Mesenchymal stem cell (in vitro differentiated cells and primary cell): ENCODE results near the gene FMN1.

ENCODE experiments used
- DNase-seq: peaks from one replicate; pipeline ENCODE4 v3.0.0-alpha.2; 2013
- H2AFZ ChIP-seq: one replicate; pipeline ENCODE4 v1.6.1; 2013; ENCODE audit warnings: low read depth, mild to moderate bottlenecking, control low read depth, inconsistent platforms, low read length, moderate library complexity
- H2AK5ac ChIP-seq: 2 replicates; pipeline ENCODE4 v1.6.1; 2013; ENCODE audit warnings: low read length, moderate library complexity, mild to moderate bottlenecking, inconsistent platforms; ENCODE audit not compliant: severe bottlenecking
- H2BK120ac ChIP-seq: one replicate; pipeline ENCODE4 v1.6.1; 2013; ENCODE audit warnings: low read depth, mild to moderate bottlenecking, inconsistent platforms, low read length, moderate library complexity
- H2BK12ac ChIP-seq, 2 experiments: one replicate each; pipeline ENCODE4 v1.6.1; 2013; ENCODE audit warnings: inconsistent platforms in 2 of 2, low read length in 2 of 2, mild to moderate bottlenecking in 2 of 2, moderate library complexity in 2 of 2, control low read depth in 1 of 2
- H2BK15ac ChIP-seq: one replicate; pipeline ENCODE4 v1.6.1; 2013; ENCODE audit warnings: mild to moderate bottlenecking, low read depth, inconsistent platforms; ENCODE audit not compliant: poor library complexity, severe bottlenecking
- H2BK5ac ChIP-seq: 2 replicates; pipeline ENCODE4 v1.6.1; 2013; ENCODE audit warnings: low read depth, mild to moderate bottlenecking, low read length, control low read depth, inconsistent platforms; ENCODE audit not compliant: poor library complexity, severe bottlenecking
- H3K14ac ChIP-seq, 2 experiments: one replicate each; pipeline ENCODE4 v1.6.1; 2013; ENCODE audit warnings: inconsistent platforms in 2 of 2, low read length in 2 of 2, control low read depth in 1 of 2, mild to moderate bottlenecking in 1 of 2, moderate library complexity in 1 of 2
- H3K18ac ChIP-seq, 2 experiments: one replicate each; pipeline ENCODE4 v1.6.1; 2013; ENCODE audit warnings: inconsistent platforms in 2 of 2, low read length in 2 of 2, control low read depth in 1 of 2, low read depth in 1 of 2, mild to moderate bottlenecking in 1 of 2
- H3K23ac ChIP-seq, 2 experiments: one replicate each; pipeline ENCODE4 v1.6.1; 2013; ENCODE audit warnings: inconsistent platforms in 2 of 2, low read length in 2 of 2, mild to moderate bottlenecking in 2 of 2, moderate library complexity in 2 of 2, control low read depth in 1 of 2
- H3K27ac ChIP-seq: 2 replicates; pipeline ENCODE4 v1.5.1; 2013; ENCODE audit warnings: mild to moderate bottlenecking, moderate library complexity, low read length, control low read depth, inconsistent platforms; ENCODE audit not compliant: poor library complexity, severe bottlenecking
- H3K27me3 ChIP-seq, 2 experiments: 2 replicates each; pipeline versions ENCODE4 v1.6.1 to v1.7.0; 2013; ENCODE audit warnings: low read length in 2 of 2, mild to moderate bottlenecking in 2 of 2, moderate library complexity in 2 of 2, control low read depth in 1 of 2, inconsistent platforms in 1 of 2; ENCODE audit not compliant: control insufficient read depth in 1 of 2, insufficient read depth in 1 of 2
- H3K36me3 ChIP-seq, 2 experiments: 2 replicates each; pipeline versions ENCODE4 v1.6.1 to v1.7.0; 2013; ENCODE audit warnings: low read length in 2 of 2, control low read depth in 1 of 2, inconsistent platforms in 1 of 2, low read depth in 1 of 2, mild to moderate bottlenecking in 1 of 2; ENCODE audit not compliant: insufficient read depth in 2 of 2, control insufficient read depth in 1 of 2
- H3K4ac ChIP-seq, 2 experiments: one replicate each; pipeline ENCODE4 v1.6.1; 2013; ENCODE audit warnings: inconsistent platforms in 2 of 2, low read length in 2 of 2, mild to moderate bottlenecking in 2 of 2, moderate library complexity in 2 of 2, control low read depth in 1 of 2, low read depth in 1 of 2
- H3K4me1 ChIP-seq: 2 replicates; pipeline ENCODE4 v1.6.1; 2013; ENCODE audit warnings: low read depth, low read length, control low read depth; ENCODE audit not compliant: control insufficient read depth, insufficient read depth
- H3K4me2 ChIP-seq: 2 replicates; pipeline ENCODE4 v1.6.1; 2013; ENCODE audit warnings: low read length, mild to moderate bottlenecking, inconsistent platforms; ENCODE audit not compliant: poor library complexity, severe bottlenecking
- H3K4me3 ChIP-seq, 2 experiments: 2 replicates each; pipeline versions ENCODE4 v1.5.1 to v1.7.0; 2013; ENCODE audit warnings: low read length in 2 of 2, mild to moderate bottlenecking in 2 of 2, control low read depth in 1 of 2, low read depth in 1 of 2; ENCODE audit not compliant: insufficient read depth in 1 of 2
- H3K79me1 ChIP-seq: replicated peaks from 2 replicates; pipeline ENCODE4 v1.6.1; 2013; ENCODE audit warnings: mild to moderate bottlenecking, control low read depth, low read length, inconsistent platforms; ENCODE audit not compliant: poor library complexity, severe bottlenecking
- H3K9ac ChIP-seq: 2 replicates; pipeline ENCODE4 v1.7.0; 2013; ENCODE audit warnings: mild to moderate bottlenecking, low read length, moderate library complexity
- H3K9me3 ChIP-seq: 2 replicates; pipeline ENCODE4 v1.7.0; 2013; ENCODE audit warnings: mild to moderate bottlenecking, low read length; ENCODE audit not compliant: control insufficient read depth
- H4K8ac ChIP-seq: one replicate; pipeline ENCODE4 v1.6.1; 2013; ENCODE audit warnings: inconsistent platforms, mild to moderate bottlenecking, low read length, moderate library complexity
- H4K91ac ChIP-seq: one replicate; pipeline ENCODE4 v1.6.1; 2013; ENCODE audit warnings: mild to moderate bottlenecking, low read length, inconsistent platforms
- WGBS: methylation state at CpG from one replicate; pipeline ENCODE4 v1.1.7; 2013; ENCODE audit warnings: mixed read lengths; 5-methylcytosine and 5-hydroxymethylcytosine counted together

The FMN1 gene

DNA sequence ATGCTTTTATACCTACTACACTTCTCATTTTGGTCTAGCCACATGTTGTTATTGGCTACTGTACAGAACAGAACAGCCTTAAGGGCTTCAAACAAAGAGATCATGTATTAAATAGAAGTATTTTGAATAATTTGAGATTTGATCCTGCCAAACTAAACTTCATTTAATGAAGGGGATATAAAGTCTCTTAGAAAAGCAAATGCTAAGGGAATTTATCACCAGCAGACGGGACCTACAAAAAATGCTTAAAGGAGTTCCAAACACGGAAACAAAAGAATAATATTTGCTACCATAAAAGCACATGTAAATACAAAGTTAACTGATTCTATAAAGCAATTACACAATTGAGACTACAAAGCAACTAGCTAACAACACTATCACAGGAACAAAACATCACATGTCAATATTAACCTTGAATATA, 23.6 kb upstream of the FMN1 start:
- WGBS: 79% methylated on average over 2 of the region's 2 CpGs
- H2AFZ ChIP-seq: no peak overlapping the region
- no peak overlapping the region for H3K14ac ChIP-seq
- H3K23ac ChIP-seq: no peak overlapping the region
- H3K4me3 ChIP-seq: no peak overlapping the region
- no peak overlapping the region for H2BK120ac ChIP-seq
- no peak overlapping the region for H3K27ac ChIP-seq
- no peak overlapping the region for H2BK15ac ChIP-seq
- H3K36me3 ChIP-seq: no peaks in the 10 kb centered on the region
- no peak overlapping the region for H2AK5ac ChIP-seq
- no peak overlapping the region for H3K18ac ChIP-seq
- no peaks in the 10 kb centered on the region for H3K79me1 ChIP-seq
- no peak overlapping the region for H4K91ac ChIP-seq
- H3K4me2 ChIP-seq: no peak overlapping the region
- no peak overlapping the region for H3K4ac ChIP-seq
- H3K27me3 ChIP-seq: peaks cover 4 to 16% of the 10 kb centered on the region in 2 experiments
- DNase-seq: no peak
- H3K4me1 ChIP-seq: no peaks in the 10 kb centered on the region
- H3K9ac ChIP-seq: no peak overlapping the region
- no peak overlapping the region for H2BK12ac ChIP-seq
- H2BK5ac ChIP-seq: no peak overlapping the region
- H4K8ac ChIP-seq: no peak overlapping the region
- H3K9me3 ChIP-seq: no peaks in the 10 kb centered on the region

- no peak overlapping the region for H2BK12ac ChIP-seq
These were observed 21.7 kb upstream of the FMN1 start for GRCh38 chr15:33215941-33216872.

DNA sequence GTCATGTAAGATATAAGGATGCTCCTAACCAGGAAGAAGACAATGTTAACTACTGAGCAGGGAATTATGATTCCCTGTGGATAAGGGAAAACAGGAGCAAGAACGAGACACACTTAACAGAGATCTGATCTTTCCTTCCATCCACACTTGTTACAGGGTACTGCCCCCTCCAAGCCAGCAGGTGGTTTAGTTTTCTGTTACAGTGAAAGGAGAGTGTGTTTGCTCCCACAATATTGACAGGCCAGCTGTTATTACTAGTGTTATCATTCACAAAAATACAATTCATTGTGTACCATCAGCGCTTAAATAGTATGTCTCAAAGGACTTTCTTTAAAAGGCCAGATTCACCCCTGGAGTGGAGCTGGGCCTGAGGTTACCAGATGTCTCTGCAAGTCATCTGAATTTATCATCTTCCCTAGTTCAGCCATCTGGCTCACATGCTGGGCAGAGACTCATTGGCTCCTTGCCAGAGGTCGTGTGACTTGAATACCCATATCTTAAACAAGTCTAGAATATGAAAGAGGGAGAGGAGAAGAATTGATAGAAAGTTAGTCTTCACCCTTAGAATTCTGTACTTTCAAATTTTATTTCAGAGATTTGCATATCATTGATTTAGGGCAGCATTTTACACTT, 16.8 kb upstream of the FMN1 start:
- H3K4me2 ChIP-seq: no peak overlapping the region
- H2AFZ ChIP-seq: no peak overlapping the region
- no peak overlapping the region for H2BK15ac ChIP-seq
- no peak overlapping the region for H3K23ac ChIP-seq
- H2BK5ac ChIP-seq: no peak overlapping the region
- 65% methylated on average over 1 of the region's 3 CpGs for WGBS
- H3K4ac ChIP-seq: no peak overlapping the region
- no peak overlapping the region for H3K14ac ChIP-seq
- H3K79me1 ChIP-seq: no peaks in the 10 kb centered on the region
- no peak overlapping the region for H3K18ac ChIP-seq
- H3K27me3 ChIP-seq: peaks cover 4 to 11% of the 10 kb centered on the region in 2 experiments
- H3K4me1 ChIP-seq: no peaks in the 10 kb centered on the region
- H3K36me3 ChIP-seq: no peaks in the 10 kb centered on the region
- H3K9ac ChIP-seq: no peak overlapping the region
- no peak overlapping the region for H4K91ac ChIP-seq
- H3K27ac ChIP-seq: no peak overlapping the region
- no peak overlapping the region for H3K4me3 ChIP-seq
- DNase-seq: peak; percentile 5
- no peak overlapping the region for H2BK120ac ChIP-seq
- no peak overlapping the region for H2BK12ac ChIP-seq
- no peaks in the 10 kb centered on the region for H3K9me3 ChIP-seq
- no peak overlapping the region for H2AK5ac ChIP-seq
- no peak overlapping the region for H4K8ac ChIP-seq

More at GRCh38 chr15:33215941-33216872, 21.7 kb upstream of the FMN1 start:
- H4K91ac ChIP-seq: no peak overlapping the region
- H3K23ac ChIP-seq: no peak overlapping the region
- H3K9me3 ChIP-seq: no peaks in the 10 kb centered on the region
- H3K18ac ChIP-seq: no peak overlapping the region
- H2AK5ac ChIP-seq: no peak overlapping the region
- no peak overlapping the region for H2BK120ac ChIP-seq
- no peak overlapping the region for H3K14ac ChIP-seq
- no peak overlapping the region for H2AFZ ChIP-seq
- H3K4me2 ChIP-seq: no peak overlapping the region
- no peak overlapping the region for H2BK15ac ChIP-seq
- H3K36me3 ChIP-seq: no peaks in the 10 kb centered on the region
- H3K4ac ChIP-seq: no peak overlapping the region
- H3K4me1 ChIP-seq: no peaks in the 10 kb centered on the region
- no peak overlapping the region for H3K9ac ChIP-seq
- no peaks in the 10 kb centered on the region for H3K79me1 ChIP-seq
- H4K8ac ChIP-seq: no peak overlapping the region
- no peak overlapping the region for H2BK5ac ChIP-seq
- DNase-seq: peak; percentile 22
- H3K27ac ChIP-seq: no peak overlapping the region
- whole genome bisulfite sequencing: no CpG with 5 or more reads among the region's 3 CpGs
- no peak overlapping the region for H3K4me3 ChIP-seq
- H3K27me3 ChIP-seq: peaks cover 4 to 11% of the 10 kb centered on the region in 2 experiments
